COLO668 (cell line): ENCODE measurements around the gene SLC25A20.
"Not testable (repeated sequence)": the region's sequence is repeated elsewhere in the genome, so short reads cannot be mapped to it uniquely, and the experiment has no call there.

ENCODE experiments used
- DNase-seq: peaks from one replicate; lab custom pipeline; 2025; ENCODE audit not compliant: unreplicated experiment; lab: John Stamatoyannopoulos, UW

Gene SLC25A20

GRCh38 chr3:48898383-48899234 is at the start of gene SLC25A20:
Gene SLC25A20, minus strand, starts transcription at chr3:48898882. Its CDS starts 88 bp downstream, at chr3:48898794.
- DNase-seq = peak; percentile 81

GRCh38 chr3:48945891-48946549 is 47.3 kb upstream of the SLC25A20 start:
- DNase-seq = no peak

- DNase-seq = no peak
Observed at GRCh38 chr3:48945432-48945831, 46.8 kb upstream of the SLC25A20 start.

GRCh38 chr3:48938689-48939088 is 40.0 kb upstream of the SLC25A20 start:
- no peak for DNase-seq

GRCh38 chr3:48938156-48938555 is 39.5 kb upstream of the SLC25A20 start:
- no peak for DNase-seq

GRCh38 chr3:48935530-48935929 is 36.8 kb upstream of the SLC25A20 start:
- DNase-seq = no peak

GRCh38 chr3:48934333-48934991 is 35.8 kb upstream of the SLC25A20 start:
- DNase-seq = no peak

- no peak for DNase-seq
Observed at GRCh38 chr3:48931944-48932580, 33.4 kb upstream of the SLC25A20 start.

GRCh38 chr3:48930590-48930989 is 31.9 kb upstream of the SLC25A20 start:
- DNase-seq = no peak

- DNase-seq = no peak
Observed at GRCh38 chr3:48929358-48930035, 30.8 kb upstream of the SLC25A20 start.

GRCh38 chr3:48928679-48929078 is 30.0 kb upstream of the SLC25A20 start:
- DNase-seq = no peak

- DNase-seq = no peak
Observed at GRCh38 chr3:48927928-48928327, 29.2 kb upstream of the SLC25A20 start.

- no peak for DNase-seq
Observed at GRCh38 chr3:48926425-48927392, 28.0 kb upstream of the SLC25A20 start.

- DNase-seq = peak; percentile 57
Observed at GRCh38 chr3:48919215-48920138, 20.8 kb upstream of the SLC25A20 start.

GRCh38 chr3:48918388-48919214 is 19.9 kb upstream of the SLC25A20 start, which contains the start of gene ARIH2:
Gene ARIH2, plus strand, starts transcription at chr3:48918842. Its CDS starts 8,717 bp downstream, at chr3:48927559.
- peak; percentile 88 for DNase-seq

- no peak for DNase-seq
Observed at GRCh38 chr3:48915296-48915695, 16.6 kb upstream of the SLC25A20 start.

- DNase-seq = not testable (repeated sequence)
Observed at GRCh38 chr3:48907026-48907425, 8.3 kb upstream of the SLC25A20 start.
